Peyer's patch (tissue), 4 donors: Measurements from ENCODE around the gene FUT7. TPM values are rescaled to one million over a fixed set of nuclear protein-coding genes. Genes with fewer than 3 reads are reported as not detected.
A peak's percentile ranks its signal among the peaks of the same experiment; 100 is the strongest.

Experiments
- DNase-seq, 3 donors: peaks; one replicate each; pipeline ENCODE4 v3.0.0-alpha.2; 2017 to 2019
- H3K27ac ChIP-seq, 4 donors: fragments of 200-600 bp; sonication (generic); one replicate each; pipeline ENCODE4 v1.5.1; 2016 to 2019
- H3K27me3 ChIP-seq, 2 donors: fragments of 200-600 bp; sonication (generic); one replicate each; pipeline ENCODE4 v1.5.1; 2019
- H3K36me3 ChIP-seq, 3 donors: fragments of 200-600 bp; sonication (generic); one replicate each; pipeline ENCODE4 v1.5.1; 2016 to 2019
- H3K4me1 ChIP-seq, 4 donors: fragments of 200-600 bp; sonication (generic); one replicate each; pipeline ENCODE4 v1.5.1; 2016 to 2019
- H3K4me3 ChIP-seq, 4 donors: fragments of 200-600 bp; sonication (generic); 1 replicate in 3 of 4; 2 replicates in 1 of 4; pipeline ENCODE4 v1.5.1; 2016 to 2019; ENCODE audit warnings: mild to moderate bottlenecking in 1 of 4
- H3K9me3 ChIP-seq, 4 donors: fragments of 200-600 bp; sonication (generic); one replicate each; pipeline ENCODE4 v1.5.1; 2016 to 2019; ENCODE audit warnings: mild to moderate bottlenecking in 1 of 4
- POLR2A ChIP-seq, 2 donors: fragments of 450-650 bp; IDR thresholded peaks; one replicate each; pipeline ENCODE4 v1.5.1; 2017; ENCODE audit warnings: antibody characterized with exemption in 2 of 2, mild to moderate bottlenecking in 2 of 2, moderate library complexity in 2 of 2
- total RNA-seq, 4 donors: library from RNA; depleted of rRNA; stranded (reverse); fragments of >200 nt; gene quantifications; one replicate each; pipeline ENCODE4 v1.1.0, GENCODE V29; 2016
- TF ChIP-seq, protein P1 (sequence below), 6 experiments: fragments of 450-650 bp in 4 of 6; fragments of 200-600 bp in 2 of 6; sonication (generic) in 1 of 6; IDR thresholded peaks; one replicate each; pipeline ENCODE4 v1.5.1; 2017 to 2019; ENCODE audit warnings: antibody characterized with exemption in 6 of 6, mild to moderate bottlenecking in 3 of 6, moderate library complexity in 1 of 6

FUT7 gene
- total RNA-seq, 4 donors from 2014 or later: not detected

DNA sequence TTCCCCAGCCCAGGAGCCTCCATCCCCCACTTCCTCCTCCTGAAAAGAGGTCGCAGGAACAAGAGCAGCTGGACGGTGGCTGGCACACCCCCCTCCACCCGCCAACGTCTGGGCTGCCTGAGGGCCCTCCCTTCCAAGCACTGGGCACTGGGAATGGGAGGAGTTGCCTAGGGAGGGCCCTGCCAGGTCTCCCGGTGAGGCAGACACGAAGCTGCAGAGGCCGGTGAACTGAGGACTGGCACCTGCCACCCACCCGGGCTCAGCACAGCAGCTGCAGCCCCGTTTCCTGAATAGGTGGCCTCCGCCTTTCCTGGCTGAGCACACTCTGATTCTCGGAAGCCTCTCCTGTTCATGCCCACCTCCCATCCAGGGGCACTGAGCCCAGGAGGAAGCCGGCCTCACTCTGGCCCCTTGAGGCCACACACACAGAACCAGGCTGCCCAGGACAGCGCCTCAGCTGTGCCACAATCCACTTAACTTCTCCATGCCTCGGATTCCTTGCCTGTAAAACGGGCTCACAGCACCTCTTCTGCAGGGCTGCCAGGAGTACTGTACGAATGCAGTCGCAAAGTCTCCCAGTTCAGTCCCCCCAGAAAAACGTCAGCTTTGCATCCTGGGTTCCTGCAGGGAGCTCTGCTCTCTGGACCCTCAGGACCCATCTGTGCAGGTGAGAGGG, 12.8 kb upstream of the FUT7 start:
- peak in 1 of 3 donors; percentile 67 for DNase-seq
- Histone ChIP-seq H3K4me3 (peak overlapping the region in 3 of 4 donors; percentile 20 to 63 (median 55)), H3K27ac (peak overlapping the region in 3 of 4 donors; percentile 22 to 62 (median 50)), H3K27me3 (peaks cover 0 to 22% of the 10 kb centered on the region in 2 donors), H3K9me3 (no peaks in the 10 kb centered on the region), H3K4me1 (peaks cover 5 to 42% (median 10%) of the 10 kb centered on the region in 4 donors), H3K36me3 (peaks cover 0 to 7% (median 0%) of the 10 kb centered on the region in 3 donors)
- TF ChIP-seq, protein P1, sequence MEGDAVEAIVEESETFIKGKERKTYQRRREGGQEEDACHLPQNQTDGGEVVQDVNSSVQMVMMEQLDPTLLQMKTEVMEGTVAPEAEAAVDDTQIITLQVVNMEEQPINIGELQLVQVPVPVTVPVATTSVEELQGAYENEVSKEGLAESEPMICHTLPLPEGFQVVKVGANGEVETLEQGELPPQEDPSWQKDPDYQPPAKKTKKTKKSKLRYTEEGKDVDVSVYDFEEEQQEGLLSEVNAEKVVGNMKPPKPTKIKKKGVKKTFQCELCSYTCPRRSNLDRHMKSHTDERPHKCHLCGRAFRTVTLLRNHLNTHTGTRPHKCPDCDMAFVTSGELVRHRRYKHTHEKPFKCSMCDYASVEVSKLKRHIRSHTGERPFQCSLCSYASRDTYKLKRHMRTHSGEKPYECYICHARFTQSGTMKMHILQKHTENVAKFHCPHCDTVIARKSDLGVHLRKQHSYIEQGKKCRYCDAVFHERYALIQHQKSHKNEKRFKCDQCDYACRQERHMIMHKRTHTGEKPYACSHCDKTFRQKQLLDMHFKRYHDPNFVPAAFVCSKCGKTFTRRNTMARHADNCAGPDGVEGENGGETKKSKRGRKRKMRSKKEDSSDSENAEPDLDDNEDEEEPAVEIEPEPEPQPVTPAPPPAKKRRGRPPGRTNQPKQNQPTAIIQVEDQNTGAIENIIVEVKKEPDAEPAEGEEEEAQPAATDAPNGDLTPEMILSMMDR (IDR thresholded peaks at IDR 0.05): no peak
- peak in 1 of 2 donors; percentile 20 for TF ChIP-seq POLR2A (IDR thresholded peaks at IDR 0.05)

DNA sequence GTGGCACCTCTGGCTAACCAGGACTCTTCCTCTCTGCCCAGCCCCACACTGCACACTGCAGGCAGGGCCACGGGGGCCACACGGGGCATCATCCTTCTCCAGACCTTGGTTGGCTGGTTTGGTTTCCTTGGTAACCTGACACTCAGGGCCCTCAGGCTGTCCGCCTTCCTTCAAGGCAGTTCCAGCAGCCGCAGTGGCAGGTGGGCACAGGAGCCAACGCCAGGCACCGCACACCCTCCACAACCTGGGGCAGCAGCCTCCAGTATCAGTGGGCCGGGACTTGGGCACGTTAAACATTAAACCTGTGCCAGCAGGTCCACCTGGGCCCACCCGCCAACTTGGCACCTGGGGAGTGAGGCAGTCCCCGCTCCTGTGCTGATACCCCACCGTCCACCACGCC, 12.1 kb upstream of the FUT7 start:
- H3K27ac ChIP-seq: peak overlapping the region in 3 of 4 donors; percentile 22 to 62 (median 50)
- no peaks in the 10 kb centered on the region for H3K9me3 ChIP-seq
- no peak for TF ChIP-seq POLR2A (IDR thresholded peaks at IDR 0.05)
- TF ChIP-seq, protein P1 (IDR thresholded peaks at IDR 0.05): no peak
- peak overlapping the region in 2 of 4 donors; percentile 55 to 63 for H3K4me3 ChIP-seq
- peaks cover 0 to 13% (median 0%) of the 10 kb centered on the region in 3 donors for H3K36me3 ChIP-seq
- peaks cover 5 to 41% (median 10%) of the 10 kb centered on the region in 4 donors for H3K4me1 ChIP-seq
- no peak for DNase-seq
- H3K27me3 ChIP-seq: peaks cover 0 to 16% of the 10 kb centered on the region in 2 donors

DNA sequence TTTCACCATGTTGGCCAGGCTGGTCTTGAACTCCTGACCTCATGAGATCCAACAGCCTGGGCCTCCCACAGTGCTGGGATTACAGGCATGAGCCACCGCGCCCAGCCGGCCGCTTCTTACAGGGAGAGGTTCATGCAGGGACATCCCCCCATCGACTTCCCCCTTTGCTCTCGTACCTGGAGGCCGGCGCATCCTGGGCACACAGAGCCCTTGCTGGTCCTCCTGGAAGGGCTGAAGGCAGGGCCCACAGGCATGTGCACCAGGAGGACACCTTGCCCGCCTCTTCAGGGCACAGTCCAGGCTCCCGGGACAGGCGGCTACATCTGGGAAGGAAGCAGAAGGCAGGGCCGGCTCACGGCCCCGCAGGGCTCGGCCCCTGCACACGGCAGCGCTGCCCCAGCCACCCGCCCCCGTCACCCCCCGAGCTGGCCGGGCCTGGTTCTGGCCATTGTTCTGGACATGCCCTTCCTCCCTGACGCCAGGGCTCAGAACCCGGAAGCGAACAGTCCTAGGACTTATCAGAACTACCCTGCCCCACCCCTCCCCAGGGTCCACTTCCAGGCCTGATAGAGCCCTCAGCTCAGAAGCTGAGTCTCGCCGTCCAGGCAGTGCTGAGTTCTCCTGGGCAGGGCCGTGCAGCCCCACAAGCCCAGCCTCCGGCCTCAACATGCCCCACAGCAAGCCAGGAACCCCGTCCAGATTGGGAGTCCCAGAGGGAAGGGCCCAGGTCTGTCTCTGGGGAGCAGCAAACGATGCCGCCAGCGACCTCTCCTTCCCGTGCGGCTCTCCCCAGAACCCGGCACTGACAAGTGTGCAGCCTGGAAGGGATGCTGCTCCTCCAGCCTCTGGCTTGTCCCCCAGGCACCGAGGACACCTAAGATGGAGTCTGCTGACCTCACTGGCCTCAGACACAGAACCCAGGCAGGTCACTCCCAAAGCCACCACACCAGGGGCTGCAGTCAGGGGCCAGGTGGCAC, 11.2 kb upstream of the FUT7 start:
- TF ChIP-seq, protein P1 (IDR thresholded peaks at IDR 0.05): no peak
- TF ChIP-seq POLR2A (IDR thresholded peaks at IDR 0.05): no peak
- H3K27ac ChIP-seq: peak overlapping the region in 3 of 4 donors; percentile 22 to 62 (median 50)
- peak overlapping the region in 1 of 4 donors; percentile 2 for H3K4me3 ChIP-seq
- H3K4me1 ChIP-seq: peaks cover 5 to 34% (median 10%) of the 10 kb centered on the region in 4 donors
- DNase-seq: no peak
- H3K9me3 ChIP-seq: no peaks in the 10 kb centered on the region
- peaks cover 0 to 13% (median 0%) of the 10 kb centered on the region in 3 donors for H3K36me3 ChIP-seq
- H3K27me3 ChIP-seq: peaks cover 0 to 10% of the 10 kb centered on the region in 2 donors

DNA sequence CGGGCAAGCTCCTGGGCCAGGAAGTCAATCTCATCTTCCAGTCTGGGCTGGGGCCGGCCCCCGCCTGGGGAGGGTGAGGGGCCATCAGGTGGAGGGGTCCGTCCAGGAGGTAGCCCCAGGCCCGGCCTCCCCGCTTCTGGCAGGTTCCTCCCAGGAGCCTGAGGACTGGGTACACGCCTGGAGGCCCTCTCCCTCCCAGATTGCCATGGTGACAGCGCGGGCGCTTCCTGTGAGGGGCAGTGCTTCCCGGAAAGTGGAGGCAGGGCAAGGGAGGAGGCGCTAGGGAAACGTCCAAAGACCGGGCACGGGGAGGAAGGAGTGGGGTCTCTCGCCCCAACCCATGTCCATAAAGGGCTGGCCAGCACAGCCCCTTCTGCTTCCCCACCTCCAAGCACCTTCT, 9.2 kb upstream of the FUT7 start:
- H3K27ac ChIP-seq: no peak overlapping the region
- peaks cover 2 to 28% (median 7%) of the 10 kb centered on the region in 4 donors for H3K4me1 ChIP-seq
- H3K36me3 ChIP-seq: peaks cover 0 to 13% (median 0%) of the 10 kb centered on the region in 3 donors
- H3K9me3 ChIP-seq: no peaks in the 10 kb centered on the region
- no peak for TF ChIP-seq POLR2A (IDR thresholded peaks at IDR 0.05)
- TF ChIP-seq, protein P1 (IDR thresholded peaks at IDR 0.05): no peak
- peaks cover 0 to 4% of the 10 kb centered on the region in 2 donors for H3K27me3 ChIP-seq
- no peak overlapping the region for H3K4me3 ChIP-seq
- no peak for DNase-seq

DNA sequence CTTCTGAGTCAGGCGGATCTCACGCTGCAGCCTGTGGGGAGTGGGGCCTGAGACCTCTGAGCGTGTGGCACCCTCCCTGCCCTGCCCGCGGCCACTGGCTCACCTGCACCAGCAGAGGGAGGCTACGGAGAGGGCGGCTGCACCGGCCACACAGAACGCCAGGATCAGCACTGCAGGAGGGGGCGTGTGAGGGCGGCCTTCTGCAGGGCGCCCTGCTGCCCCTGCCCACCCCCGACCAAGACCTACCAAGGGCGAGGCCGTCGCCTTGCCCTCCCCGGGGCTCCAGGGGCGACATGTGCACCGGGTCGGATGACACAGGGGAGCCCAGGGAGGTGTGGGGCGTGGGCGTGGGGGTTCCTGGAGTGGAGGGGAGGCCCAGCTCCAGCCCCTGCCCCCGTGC, 8.7 kb upstream of the FUT7 start:
- Histone ChIP-seq H3K4me3 (no peak overlapping the region), H3K27ac (no peak overlapping the region), H3K27me3 (peaks cover 0 to 4% of the 10 kb centered on the region in 2 donors), H3K4me1 (peaks cover 0 to 26% (median 2%) of the 10 kb centered on the region in 4 donors), H3K9me3 (no peaks in the 10 kb centered on the region), H3K36me3 (peaks cover 0 to 13% (median 0%) of the 10 kb centered on the region in 3 donors)
- no peak for TF ChIP-seq POLR2A (IDR thresholded peaks at IDR 0.05)
- TF ChIP-seq, protein P1 (IDR thresholded peaks at IDR 0.05): no peak
- no peak for DNase-seq
